Measurements from ENCODE around the gene SMG1. TPM values are rescaled to one million over a fixed set of nuclear protein-coding genes. Genes with fewer than 3 reads are reported as not detected.

The SMG1 gene
- total RNA-seq, 1 experiment from 2014 or later, result 96.4 TPM

DNA sequence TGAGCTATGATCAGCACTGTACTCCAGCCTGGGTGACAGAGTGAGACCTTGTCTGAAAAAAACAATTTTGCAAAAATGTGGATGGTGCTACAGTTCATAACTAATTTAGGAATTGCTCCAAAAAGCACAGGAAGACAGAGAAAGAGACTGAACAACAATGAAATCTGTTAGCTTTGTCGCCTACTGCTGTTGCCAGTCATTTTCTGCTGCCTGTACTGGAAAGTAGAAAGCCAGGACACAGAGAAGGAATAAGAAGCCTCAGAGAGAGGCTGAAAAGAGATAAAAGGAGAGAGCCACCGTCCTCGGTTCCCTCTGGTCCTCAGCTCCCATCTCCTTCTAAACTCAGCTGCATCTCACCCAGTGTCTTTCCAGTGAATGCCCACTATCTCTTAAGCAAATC is 48.9 kb upstream of the SMG1 start:
- no peak overlapping the region for H2BK15ac ChIP-seq (ENCODE audit: low read depth, low read length)
- no peaks in the 10 kb centered on the region for H3K79me2 ChIP-seq (ENCODE audit: insufficient read depth, low read length)
- H3K79me1 ChIP-seq (ENCODE audit: insufficient read depth, low read depth, low read length, poor library complexity, severe bottlenecking), result no peaks in the 10 kb centered on the region
- no peak overlapping the region for H3K23ac ChIP-seq (ENCODE audit: insufficient read length, low read depth, low read length)
- H3K27me3 Mint-ChIP-seq (ENCODE audit: low read depth), result peaks cover 2% of the 10 kb centered on the region
- H3K27ac ChIP-seq (ENCODE audit: insufficient read length, low read depth, low read length), result no peak overlapping the region
- TF ChIP-seq, protein P1, sequence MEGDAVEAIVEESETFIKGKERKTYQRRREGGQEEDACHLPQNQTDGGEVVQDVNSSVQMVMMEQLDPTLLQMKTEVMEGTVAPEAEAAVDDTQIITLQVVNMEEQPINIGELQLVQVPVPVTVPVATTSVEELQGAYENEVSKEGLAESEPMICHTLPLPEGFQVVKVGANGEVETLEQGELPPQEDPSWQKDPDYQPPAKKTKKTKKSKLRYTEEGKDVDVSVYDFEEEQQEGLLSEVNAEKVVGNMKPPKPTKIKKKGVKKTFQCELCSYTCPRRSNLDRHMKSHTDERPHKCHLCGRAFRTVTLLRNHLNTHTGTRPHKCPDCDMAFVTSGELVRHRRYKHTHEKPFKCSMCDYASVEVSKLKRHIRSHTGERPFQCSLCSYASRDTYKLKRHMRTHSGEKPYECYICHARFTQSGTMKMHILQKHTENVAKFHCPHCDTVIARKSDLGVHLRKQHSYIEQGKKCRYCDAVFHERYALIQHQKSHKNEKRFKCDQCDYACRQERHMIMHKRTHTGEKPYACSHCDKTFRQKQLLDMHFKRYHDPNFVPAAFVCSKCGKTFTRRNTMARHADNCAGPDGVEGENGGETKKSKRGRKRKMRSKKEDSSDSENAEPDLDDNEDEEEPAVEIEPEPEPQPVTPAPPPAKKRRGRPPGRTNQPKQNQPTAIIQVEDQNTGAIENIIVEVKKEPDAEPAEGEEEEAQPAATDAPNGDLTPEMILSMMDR (conservative IDR thresholded peaks at IDR 0.05), result no peak
- H3K27me3 ChIP-seq (ENCODE audit: insufficient read depth, low read length), result no peaks in the 10 kb centered on the region
- H3K4ac ChIP-seq (ENCODE audit: low read depth, low read length), result no peak overlapping the region
- no peaks in the 10 kb centered on the region for H3K9me3 ChIP-seq (ENCODE audit: control insufficient read depth, low read depth, low read length)
- H2BK12ac ChIP-seq (ENCODE audit: insufficient read length, low read depth, low read length), result no peak overlapping the region
- no peaks in the 10 kb centered on the region for H4K20me1 ChIP-seq (ENCODE audit: control insufficient read depth, insufficient read depth, insufficient read length)
- H4K8ac ChIP-seq (replicated peaks; ENCODE audit: insufficient read length, low read depth, low read length), result no peak overlapping the region
- no peak for DNase-seq
- no peak overlapping the region for H2AK5ac ChIP-seq (ENCODE audit: insufficient read length, low read length)
- no peak overlapping the region for H2AFZ ChIP-seq (ENCODE audit: low read length)
- H4K91ac ChIP-seq (ENCODE audit: insufficient read length, low read depth, low read length), result no peak overlapping the region
- H3K23me2 ChIP-seq (ENCODE audit: insufficient read length, low read depth, low read length, poor library complexity, severe bottlenecking), result no peaks in the 10 kb centered on the region
- no peak overlapping the region for H4K5ac ChIP-seq (ENCODE audit: insufficient read length, low read depth, low read length)
- H2BK120ac ChIP-seq (ENCODE audit: low read depth, low read length, poor library complexity, severe bottlenecking), result no peak overlapping the region
- H3K18ac ChIP-seq (ENCODE audit: insufficient read length, low read depth, low read length), result no peak overlapping the region
- no peak overlapping the region for H3K4me3 Mint-ChIP-seq
- no peak overlapping the region for H3K4me2 ChIP-seq (ENCODE audit: insufficient read depth, insufficient read length, low read length)
- no peaks in the 10 kb centered on the region for H3K36me3 Mint-ChIP-seq (ENCODE audit: insufficient read depth in 1 of 3, low read depth in 3 of 3)
- peak overlapping the region in 1 of 3 experiments; percentile 19; a peak in 1 of 7 replicates for H3K27ac Mint-ChIP-seq
- H2BK20ac ChIP-seq (ENCODE audit: low read depth, low read length, poor library complexity, severe bottlenecking), result no peak overlapping the region
- H3K9me3 Mint-ChIP-seq, result no peaks in the 10 kb centered on the region; a peak in 1 of 5 replicates
- no peak overlapping the region for H3K9ac ChIP-seq (ENCODE audit: extremely low read depth, insufficient read length, low read length)
- no peak overlapping the region for H2BK5ac ChIP-seq (ENCODE audit: insufficient read length, low read length)
- no peaks in the 10 kb centered on the region for H3K4me1 Mint-ChIP-seq
- no peak overlapping the region for H3K56ac ChIP-seq (ENCODE audit: insufficient read length, low read depth, low read length)
- WGBS (ENCODE audit: extremely low coverage, insufficient read length, low lambda C conversion rate), result no CpG with 5 or more reads among the region's 3 CpGs
- H3T11ph ChIP-seq (ENCODE audit: low read length), result no peak overlapping the region
- H3K14ac ChIP-seq (ENCODE audit: insufficient read depth, low read length), result no peak overlapping the region
- H3K4me1 ChIP-seq (ENCODE audit: insufficient read depth, low read length), result no peaks in the 10 kb centered on the region
